Ramos (cell line): Measurements from ENCODE around the gene GJD3.

Experiments used
- in situ Hi-C: fragments of 300-500 bp; cut with MboI; formaldehyde crosslinking; loops from one replicate; pipeline ENCODE4 v1.14.3; 2022; ENCODE audit warnings: low sequenced_read_pairs; ENCODE audit not compliant: unreplicated experiment

Gene GJD3

DNA sequence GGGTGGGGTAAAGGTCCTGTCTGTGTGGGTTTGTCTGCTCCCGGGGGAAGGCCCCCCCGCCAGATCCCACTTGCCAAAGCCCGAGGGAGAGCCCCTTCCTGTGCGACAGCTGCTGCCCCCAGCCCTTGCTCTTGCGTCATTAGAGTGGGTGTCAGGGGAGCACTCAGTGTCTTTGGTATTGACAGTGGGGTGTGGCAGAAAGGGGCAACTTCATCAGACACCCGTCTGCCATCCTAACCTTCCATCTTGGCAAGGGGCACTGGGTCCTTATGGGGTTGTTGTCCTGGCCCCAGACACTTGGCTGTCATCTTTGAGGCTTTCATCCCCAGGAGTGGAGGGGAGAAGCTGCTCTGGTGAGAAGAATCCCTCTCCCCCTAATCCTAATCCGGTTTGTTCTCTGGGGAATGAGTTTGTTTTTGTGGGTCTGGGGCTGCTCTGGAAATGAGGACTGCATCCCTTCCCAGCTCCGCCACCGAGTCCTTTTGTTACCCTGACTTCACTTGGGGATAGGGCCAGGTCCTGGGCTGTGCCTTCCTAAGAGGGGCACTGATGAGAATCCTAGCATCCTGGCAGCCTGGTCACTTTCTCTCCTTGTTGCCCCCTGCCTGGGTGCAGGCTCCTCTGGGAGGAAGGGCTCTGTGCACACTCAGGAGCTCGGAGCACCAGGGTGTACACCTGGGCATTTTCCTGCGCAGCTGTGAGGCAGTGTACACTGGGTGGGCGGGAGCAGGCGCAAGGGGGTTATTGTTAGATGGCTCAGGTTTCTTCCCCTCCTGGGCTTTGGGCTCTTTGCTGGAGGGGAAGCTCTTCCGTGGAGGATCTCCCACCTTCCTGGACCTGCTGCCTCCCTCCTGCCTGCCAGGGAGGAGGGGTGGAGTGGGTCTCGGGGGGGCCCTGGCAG lies 21.1 kb downstream of the GJD3 start:
- in situ Hi-C loops = no loop called here

DNA sequence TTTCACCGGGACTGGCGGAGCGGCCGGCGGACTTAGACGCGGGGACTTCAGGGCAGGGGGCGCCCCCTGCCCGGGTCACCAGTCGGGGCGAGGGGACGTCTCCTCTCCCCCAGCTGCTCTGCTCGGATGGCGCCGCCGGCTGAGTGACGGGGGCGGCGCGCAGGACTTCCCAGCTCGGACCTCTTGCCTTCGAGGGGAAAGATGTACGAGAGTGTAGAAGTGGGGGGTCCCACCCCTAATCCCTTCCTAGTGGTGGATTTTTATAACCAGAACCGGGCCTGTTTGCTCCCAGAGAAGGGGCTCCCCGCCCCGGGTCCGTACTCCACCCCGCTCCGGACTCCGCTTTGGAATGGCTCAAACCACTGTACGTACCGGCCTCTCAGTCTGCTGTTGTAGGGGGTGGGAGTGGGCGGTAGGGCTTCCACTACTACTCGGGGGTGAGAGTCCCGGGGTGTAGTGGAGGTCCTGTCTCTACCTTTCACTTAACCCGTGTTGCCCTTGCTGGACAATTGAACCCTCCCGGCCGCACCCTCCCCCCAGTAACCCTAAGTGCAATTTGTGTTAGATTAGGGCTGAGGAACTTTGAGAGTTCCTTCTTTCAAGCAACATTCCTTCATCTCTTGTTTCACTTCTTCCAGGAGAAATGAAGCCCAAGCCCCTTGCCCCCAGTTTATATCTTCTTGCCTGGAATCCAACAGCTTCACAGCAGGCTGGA lies 21.9 kb downstream of the GJD3 start:
- in situ Hi-C loops = no loop called here

DNA sequence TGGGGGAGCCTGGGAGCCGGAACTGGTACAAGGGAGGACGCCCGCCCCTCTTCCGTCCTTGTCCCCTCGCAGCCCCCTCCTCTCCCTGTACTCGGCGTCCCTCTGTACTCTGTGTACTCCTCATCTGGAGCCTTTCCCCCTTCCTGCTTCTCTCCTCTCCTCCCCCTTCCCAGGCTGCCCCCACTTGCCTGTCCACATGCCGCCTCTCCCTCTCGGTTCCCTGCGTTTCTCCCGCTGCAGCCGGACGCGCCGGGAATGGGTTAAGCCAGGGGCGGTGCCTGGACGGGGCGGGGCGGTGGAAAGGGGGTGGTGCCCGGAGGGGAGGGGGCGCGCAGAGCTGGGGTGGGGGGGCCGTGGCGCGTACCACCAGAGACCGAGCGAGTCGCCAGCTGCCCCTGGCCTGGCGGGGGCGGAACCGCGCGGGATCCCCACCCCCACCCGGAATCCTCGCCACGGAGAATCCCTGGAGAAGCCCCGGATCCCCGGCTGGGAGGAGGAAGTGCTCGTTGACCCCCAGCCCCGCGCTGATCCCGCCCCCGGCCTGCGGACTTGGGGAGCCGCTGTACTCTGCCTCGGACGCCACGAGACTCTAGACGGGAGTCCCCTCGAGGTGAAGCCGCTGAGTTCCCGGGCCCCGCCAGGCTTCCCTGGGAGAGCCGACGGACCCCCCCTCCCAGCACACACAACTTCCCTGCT lies 22.6 kb downstream of the GJD3 start:
- in situ Hi-C loops = no loop called here

DNA sequence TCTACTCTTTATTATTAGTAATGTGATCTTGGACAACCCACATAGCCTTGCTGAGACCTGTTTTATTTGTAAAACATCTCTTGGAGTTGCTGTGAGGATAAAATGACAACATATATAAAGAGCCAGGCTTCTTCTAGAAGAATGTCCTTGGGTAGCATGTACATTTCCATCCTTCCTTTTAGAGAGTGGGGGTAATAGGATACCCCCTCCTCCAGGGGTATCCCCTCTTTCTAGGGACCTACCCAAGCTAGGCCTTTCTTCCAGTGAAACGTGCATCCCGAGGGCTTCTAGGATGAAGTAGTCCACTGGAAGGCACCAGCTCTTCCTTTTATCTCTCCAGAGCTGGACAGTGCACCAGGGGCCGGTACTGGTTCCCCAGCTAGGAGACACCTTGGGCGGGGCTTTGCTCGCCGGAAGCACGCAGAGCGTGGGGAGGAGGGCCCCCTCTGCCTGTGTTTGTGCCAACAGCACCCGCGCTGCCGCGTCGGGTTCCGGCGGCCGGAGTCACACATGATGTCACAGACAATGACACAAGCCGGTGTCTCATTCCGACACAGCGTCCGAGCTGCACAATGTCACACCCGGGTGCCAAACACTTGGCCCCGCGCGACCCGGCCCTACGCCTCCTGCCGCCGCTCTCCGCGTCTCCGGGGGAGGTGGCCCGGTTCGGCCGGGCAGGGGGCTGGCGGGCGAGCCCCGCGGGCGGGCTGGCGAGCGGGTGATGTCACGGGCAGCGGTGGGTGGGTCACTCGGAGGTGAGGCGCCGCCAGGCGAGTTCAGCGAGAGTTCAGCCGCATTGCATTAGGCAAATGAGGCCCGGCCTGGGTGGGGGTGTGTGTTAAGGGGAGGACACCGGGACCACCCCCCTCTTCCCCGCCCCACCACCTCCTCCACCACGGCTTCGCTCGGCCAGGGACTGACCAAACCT lies 23.4 kb downstream of the GJD3 start:
- in situ Hi-C loops = no loop called here

DNA sequence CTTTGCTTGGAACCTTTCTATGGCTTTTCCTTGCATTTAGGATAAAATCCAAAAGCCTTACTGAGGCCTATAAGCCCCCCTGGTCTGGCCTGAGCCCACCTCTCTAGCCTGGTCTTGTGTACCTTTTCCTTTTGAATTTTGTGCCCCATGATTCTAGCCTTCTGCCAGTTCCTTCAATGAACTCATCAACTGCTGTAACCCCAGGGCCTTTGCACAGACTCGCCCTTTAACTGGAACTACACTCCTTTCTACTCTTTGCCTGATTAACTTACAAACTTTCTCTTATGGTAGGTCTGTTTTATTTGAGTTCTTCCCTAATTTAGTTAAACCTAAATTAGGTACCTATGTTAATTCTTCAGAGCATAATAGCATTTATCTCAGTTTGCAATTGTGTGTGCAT lies 24.2 kb downstream of the GJD3 start:
- in situ Hi-C loops = no loop called here

DNA sequence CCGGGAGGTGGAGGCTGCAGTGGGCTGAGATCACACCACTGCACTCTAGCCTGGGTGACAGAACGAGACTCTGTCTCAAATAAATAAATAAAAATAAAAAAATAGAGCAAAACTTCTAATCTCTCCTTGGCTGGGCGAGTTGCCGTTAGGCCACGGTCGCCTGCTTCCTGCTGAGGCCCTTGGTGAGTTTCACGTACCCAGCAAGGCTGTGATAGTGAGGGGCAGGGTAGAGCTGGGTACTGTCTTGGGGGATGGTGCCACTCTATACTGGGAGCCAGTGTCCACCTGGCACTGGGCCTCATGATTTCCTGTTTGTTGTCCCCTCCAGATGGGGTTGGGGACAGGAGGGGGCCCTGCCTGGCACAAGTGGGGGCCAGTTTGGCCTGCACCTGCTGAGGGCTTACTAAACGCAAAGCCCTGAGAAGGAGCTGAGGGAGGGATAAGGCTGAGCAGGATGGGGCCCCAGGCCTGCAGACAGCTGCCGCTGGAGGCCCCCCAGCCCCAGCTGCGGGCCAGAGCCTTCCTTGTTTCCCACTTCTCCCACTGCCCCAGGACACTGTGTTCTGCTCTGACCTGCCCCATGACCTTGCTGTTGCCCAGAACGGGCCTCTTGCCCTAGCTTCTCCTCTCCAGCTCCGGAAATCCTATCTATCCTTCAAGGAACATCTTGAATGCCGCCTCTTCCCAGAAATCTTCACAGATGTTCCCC lies 25.4 kb downstream of the GJD3 start:
- in situ Hi-C loops = no loop called here

DNA sequence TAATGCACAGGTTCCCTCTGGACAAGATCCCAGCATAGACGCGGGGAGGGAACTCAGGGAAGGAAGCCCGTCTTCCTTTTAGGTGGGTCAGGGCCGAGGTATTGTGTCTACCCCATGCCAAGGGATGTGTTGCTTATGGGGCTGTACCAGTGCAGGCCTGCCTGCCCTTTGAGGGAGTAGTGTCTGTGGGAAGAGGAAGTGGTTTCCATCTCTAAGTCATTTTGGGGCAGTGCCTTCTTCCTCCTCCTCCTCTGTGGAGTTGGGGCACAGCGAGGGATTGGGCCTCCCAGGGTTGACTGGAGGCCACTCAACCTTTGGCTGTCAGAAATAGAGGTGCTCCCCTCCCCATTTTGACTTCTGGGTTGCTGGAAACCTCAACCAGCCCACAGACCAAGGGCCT lies 26.5 kb downstream of the GJD3 start:
- in situ Hi-C loops = no loop called here

DNA sequence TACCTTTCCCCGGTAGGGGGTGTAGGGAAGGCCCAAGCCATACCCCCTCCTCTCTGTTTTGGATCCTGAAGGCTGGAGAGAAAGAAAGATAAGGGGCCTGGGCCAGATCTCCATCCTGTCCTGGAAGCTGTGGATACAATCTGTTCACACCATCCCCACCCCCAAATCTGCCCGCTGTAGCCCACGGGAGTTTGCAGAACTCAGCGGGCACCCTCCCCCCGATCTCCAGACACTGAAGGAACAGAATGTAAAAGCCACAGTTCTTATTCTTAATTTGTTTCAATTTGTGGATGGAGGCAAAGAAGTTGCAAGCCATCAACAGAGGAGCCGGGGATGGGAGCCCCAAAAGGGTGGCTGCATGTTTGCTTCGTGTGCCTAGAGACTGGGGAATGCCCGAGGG lies 27.2 kb downstream of the GJD3 start:
- in situ Hi-C loops = no loop called here

DNA sequence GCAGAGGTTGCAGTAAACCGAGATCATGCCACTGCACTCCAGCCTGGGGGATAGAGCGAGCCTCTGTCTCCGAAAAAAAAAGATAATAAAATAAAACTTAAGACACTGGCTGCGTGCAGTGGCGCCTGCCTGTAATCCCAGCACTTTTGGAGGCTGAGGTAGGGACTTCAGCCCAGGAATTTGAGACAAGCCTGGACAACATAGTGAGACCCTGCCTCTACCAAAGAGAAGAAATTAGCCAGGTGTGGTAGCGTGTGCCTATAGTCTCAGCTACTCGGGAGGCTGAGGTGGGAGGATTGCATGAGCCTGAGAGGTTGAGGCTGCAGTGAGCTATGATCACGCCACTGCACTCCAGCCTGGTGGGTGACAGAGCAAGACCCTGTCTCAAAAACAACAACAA lies 28.9 kb downstream of the GJD3 start:
- in situ Hi-C loops = no loop called here

DNA sequence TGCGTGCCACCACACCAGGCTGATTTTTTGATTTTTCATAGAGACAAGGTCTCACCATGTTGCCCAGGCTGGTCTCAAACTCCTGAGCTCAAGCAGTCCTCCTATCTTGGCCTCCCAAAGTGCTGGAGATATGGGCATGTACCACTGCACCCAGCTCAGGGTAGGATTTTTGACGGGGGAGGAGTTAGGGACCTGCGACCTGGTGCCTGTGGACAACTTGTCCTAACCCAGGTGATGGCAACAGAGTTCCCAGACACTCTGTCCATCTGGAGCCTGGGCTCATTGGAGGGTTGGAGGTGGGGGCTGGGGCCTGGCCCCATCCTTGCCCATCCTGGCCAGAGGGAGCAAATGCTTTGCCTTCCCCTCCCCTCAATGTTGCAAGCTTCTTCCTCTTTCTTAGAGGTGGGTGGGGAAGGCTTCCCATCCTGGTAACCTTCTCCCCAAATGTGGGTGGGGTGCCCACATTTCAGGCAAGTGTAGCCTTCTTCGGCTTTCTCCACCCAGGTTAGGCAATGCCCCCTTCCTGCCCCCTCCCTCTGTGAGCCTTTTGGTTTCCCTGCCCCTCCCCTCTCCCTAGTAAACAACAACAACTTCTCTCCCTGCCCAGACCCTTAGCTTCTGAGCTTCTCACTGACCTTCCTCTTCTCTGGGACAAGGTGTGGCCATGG lies 30.6 kb downstream of the GJD3 start:
- in situ Hi-C loops = no loop called here

DNA sequence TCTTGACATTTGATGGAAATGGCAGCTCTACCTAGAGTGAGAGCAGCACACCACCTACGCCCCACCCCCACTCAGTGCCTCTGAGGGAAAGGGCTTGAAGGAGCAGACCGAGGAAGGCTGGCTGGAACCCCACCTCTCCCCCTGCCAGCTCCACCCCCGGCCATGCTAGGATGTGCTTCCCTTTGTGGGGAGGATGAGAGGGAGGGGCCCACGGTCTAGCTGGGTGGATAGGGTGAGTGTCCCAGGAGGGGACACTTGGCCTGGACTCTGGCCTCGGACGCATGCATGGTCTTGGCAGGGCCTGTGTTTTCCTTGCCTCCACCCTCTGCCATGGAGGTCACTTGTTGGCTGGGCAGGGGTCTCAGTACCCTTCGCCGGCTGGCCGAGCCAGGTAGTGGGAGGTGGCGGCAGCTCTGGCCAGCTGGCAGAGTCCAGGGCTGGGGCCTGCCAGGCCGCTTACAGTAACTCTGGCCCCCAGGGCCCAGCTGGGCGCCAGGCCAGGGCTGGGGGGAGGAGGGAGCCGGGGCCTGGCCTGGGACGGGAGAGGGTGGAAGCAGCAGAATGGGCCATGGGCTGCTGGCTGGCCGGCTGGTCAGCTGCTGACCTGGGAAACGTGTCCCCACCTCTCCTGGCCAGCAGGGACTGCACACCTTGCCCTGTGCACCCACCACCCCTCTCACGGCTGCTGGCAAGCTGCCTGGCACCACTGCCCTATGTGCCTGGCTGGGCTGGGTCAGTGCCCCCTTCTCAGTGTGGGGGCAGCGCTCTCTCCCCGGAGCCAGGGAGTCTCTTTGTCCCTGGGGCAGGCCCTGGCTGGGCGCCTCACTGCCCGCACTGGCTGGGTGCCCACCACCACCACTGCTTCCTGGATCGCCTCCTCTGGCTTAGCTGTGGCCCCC lies 32.5 kb downstream of the GJD3 start:
- in situ Hi-C loops = no loop called here

DNA sequence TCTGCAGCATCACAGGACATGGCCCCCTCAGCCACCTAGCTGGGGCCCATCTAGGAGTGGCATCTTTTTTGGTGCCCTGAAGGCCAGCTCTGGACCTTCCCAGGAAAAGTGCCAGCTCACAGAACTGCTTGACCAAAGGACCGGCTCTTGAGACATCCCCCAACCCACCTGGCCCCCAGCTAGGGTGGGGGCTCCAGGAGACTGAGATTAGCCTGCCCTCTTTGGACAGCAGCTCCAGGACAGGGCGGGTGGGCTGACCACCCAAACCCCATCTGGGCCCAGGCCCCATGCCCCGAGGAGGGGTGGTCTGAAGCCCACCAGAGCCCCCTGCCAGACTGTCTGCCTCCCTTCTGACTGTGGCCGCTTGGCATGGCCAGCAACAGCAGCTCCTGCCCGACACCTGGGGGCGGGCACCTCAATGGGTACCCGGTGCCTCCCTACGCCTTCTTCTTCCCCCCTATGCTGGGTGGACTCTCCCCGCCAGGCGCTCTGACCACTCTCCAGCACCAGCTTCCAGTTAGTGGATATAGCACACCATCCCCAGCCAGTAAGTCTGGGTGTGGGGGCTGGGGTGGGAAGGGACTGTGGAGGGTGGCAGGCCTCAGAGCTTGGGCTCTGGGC lies 33.6 kb downstream of the GJD3 start:
- in situ Hi-C loops = no loop called here

DNA sequence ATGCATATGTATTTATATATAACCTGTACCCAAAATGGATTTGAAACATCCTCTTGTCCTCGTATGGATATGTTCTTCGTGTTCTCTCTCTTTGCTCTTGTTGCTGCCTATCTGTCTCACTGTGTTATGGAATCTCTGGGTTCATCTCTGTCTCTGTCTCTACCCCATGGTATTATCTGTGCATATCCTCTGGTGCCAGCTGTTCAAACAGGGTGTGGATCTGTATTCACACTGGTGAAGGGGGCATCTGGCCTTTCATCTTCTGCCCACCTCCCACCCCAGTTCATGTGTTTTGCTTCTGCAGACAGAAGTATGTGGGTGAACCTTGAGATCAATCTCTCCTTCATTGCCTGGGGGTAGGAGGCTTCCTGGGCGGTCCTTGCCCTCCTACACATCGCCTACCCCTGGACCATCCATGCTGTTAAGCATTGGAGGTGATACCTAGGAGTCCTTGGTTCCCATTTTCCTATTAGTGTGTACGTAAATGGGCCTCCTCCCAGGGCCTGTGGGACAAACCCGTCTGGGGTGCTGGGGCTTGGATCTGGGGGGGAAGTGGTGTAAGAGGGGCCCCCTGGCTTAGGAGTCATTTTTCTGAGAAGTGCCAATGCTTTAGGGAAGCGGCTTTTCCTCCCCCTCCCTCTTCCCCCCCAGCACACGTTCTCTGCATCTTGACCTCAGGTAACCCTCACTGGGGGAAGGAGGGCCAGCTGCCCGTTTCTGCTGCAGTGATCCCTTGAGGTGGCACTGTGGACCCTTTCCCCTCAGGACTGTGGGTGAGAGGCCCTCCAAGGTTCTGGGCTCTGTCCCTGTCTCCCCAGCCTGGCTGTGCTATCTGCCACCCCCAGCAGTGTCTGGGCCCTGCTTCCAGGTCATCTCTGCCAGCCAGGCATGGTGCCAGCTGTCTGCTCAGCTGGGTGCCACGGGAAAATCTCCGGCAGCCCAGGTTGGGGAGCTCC lies 34.4 kb downstream of the GJD3 start:
- in situ Hi-C loops = no loop called here

DNA sequence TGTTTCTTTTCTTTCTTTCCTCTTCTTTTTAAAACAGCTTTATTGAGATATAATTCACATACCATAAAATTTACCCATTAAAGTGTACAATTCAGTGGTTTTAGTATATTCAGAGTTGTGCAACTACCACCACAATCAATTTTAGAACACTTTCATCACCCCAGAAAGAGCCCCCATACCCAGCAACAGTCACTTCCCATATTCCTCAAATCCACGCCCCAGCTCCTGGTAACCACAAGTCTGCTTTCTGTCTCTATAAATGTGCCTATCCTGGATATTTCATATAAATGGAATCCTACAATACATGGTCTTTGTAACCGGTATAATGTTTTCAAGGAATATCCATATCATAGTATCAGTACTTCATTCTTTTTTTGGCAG lies 36.2 kb downstream of the GJD3 start:
- in situ Hi-C loops = no loop called here

DNA sequence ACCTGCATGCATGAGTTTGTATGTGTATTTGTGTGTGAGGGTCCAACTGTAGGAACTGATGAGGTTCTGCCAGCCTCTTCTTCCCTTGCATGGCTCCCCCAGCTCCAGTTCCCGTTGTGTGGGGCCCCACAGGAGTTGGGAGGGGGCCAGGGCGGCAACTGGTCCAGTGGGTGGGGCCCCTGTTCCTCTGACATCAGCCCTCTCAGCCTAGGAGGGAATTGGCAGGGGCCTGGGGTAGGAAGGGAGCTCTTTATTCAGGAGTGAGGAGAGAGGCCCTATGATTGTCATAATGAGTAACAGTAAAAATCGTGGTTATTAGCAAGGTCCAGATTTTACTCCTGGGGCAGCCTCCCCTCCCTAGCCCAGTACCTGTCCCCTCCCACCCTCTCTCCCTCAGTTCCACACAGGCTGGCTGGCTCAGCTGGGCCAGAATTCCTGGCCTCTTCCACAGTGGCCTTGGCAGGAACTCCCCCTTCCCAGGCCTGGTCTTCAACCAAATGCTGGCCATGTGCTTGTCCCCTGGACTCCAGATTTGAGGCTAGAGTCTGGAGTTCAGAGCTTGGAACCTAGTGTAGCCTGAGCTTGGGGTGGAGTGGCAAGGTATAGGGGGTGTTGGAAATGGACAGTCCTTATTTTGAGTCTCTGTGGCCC lies 36.7 kb downstream of the GJD3 start:
- in situ Hi-C loops = no loop called here

DNA sequence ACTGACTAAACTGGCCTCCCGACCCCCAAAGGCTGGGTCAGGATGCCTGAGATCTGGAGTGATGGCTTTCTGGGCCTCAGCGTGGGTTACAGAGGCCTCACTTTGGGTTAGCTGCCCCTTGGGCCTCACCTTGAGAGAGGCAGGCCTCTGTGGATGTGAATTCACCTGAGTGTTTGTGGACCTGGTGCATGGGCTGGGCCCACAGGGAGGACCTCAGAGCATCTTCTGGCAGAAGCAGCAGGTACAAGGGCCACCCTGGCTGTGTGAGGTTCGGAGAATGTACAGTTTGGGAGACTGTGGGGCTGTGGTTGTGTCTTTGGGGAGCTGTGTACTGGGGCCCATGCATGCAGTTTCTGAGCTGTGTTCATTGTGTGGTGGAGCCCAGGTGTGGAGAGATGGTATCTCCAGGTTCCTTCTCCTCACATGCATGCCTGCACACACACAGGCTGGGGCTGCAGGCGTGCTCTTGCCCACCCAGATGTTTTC lies 37.2 kb downstream of the GJD3 start:
- in situ Hi-C loops = no loop called here
